ENCODE data around the gene APCDD1.

APCDD1 gene

GRCh38 chr18:10514082-10514481, 59.6 kb downstream of the APCDD1 start:
- H3K27me3 ChIP-seq (ENCODE audit: control insufficient read depth, low read length), result peaks cover 27% of the 10 kb centered on the region
- no peak overlapping the region for H3K4me3 ChIP-seq (ENCODE audit: low read length)
- H3K27ac ChIP-seq (ENCODE audit: low read depth, low read length), result no peak overlapping the region
- no peaks in the 10 kb centered on the region for H4K20me1 ChIP-seq (ENCODE audit: control insufficient read depth, insufficient read depth, low read depth, low read length)
- H3K9me3 ChIP-seq (ENCODE audit: control insufficient read depth, insufficient read depth, low read length), result no peaks in the 10 kb centered on the region
- H3K79me2 ChIP-seq (ENCODE audit: control insufficient read depth, low read length), result no peaks in the 10 kb centered on the region
- TF ChIP-seq EZH2phosphoT487 (IDR thresholded peaks at IDR 0.05; ENCODE audit: borderline replicate concordance, low read length), result no peak
- TF ChIP-seq, protein P1, sequence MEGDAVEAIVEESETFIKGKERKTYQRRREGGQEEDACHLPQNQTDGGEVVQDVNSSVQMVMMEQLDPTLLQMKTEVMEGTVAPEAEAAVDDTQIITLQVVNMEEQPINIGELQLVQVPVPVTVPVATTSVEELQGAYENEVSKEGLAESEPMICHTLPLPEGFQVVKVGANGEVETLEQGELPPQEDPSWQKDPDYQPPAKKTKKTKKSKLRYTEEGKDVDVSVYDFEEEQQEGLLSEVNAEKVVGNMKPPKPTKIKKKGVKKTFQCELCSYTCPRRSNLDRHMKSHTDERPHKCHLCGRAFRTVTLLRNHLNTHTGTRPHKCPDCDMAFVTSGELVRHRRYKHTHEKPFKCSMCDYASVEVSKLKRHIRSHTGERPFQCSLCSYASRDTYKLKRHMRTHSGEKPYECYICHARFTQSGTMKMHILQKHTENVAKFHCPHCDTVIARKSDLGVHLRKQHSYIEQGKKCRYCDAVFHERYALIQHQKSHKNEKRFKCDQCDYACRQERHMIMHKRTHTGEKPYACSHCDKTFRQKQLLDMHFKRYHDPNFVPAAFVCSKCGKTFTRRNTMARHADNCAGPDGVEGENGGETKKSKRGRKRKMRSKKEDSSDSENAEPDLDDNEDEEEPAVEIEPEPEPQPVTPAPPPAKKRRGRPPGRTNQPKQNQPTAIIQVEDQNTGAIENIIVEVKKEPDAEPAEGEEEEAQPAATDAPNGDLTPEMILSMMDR (IDR thresholded peaks at IDR 0.05; ENCODE audit: low read depth, low read length, poor library complexity, severe bottlenecking), result no peak
- H3K36me3 ChIP-seq (ENCODE audit: control insufficient read depth, low read length), result no peaks in the 10 kb centered on the region
- H3K9me2 ChIP-seq (replicated peaks; ENCODE audit: control insufficient read depth, low read length), result no peaks in the 10 kb centered on the region
- H3F3A ChIP-seq (ENCODE audit: control insufficient read depth, insufficient read depth), result no peaks in the 10 kb centered on the region
- no peak overlapping the region for H3K4me2 ChIP-seq (ENCODE audit: low read length)
- no peaks in the 10 kb centered on the region for H3K4me1 ChIP-seq (ENCODE audit: control insufficient read depth, low read length)

GRCh38 chr18:10514601-10515000, 60.2 kb downstream of the APCDD1 start:
- TF ChIP-seq, protein P1 (IDR thresholded peaks at IDR 0.05; ENCODE audit: low read depth, low read length, poor library complexity, severe bottlenecking), result no peak
- TF ChIP-seq EZH2phosphoT487 (IDR thresholded peaks at IDR 0.05; ENCODE audit: borderline replicate concordance, low read length), result no peak
- Histone ChIP-seq H3K4me2 (ENCODE audit: low read length) (no peak overlapping the region), H3K4me3 (ENCODE audit: low read length) (no peak overlapping the region), H3K27ac (ENCODE audit: low read depth, low read length) (no peak overlapping the region), H3K27me3 (ENCODE audit: control insufficient read depth, low read length) (peaks cover 31% of the 10 kb centered on the region), H3K9me3 (ENCODE audit: control insufficient read depth, insufficient read depth, low read length) (no peaks in the 10 kb centered on the region), H3K4me1 (ENCODE audit: control insufficient read depth, low read length) (peaks cover 4% of the 10 kb centered on the region), H3K79me2 (ENCODE audit: control insufficient read depth, low read length) (no peaks in the 10 kb centered on the region), H3K9me2 (replicated peaks; ENCODE audit: control insufficient read depth, low read length) (no peaks in the 10 kb centered on the region), H4K20me1 (ENCODE audit: control insufficient read depth, insufficient read depth, low read depth, low read length) (no peaks in the 10 kb centered on the region), H3F3A (ENCODE audit: control insufficient read depth, insufficient read depth) (no peaks in the 10 kb centered on the region), H3K36me3 (ENCODE audit: control insufficient read depth, low read length) (no peaks in the 10 kb centered on the region)

- Histone ChIP-seq H3K9me3 (ENCODE audit: control insufficient read depth, insufficient read depth, low read length) (no peaks in the 10 kb centered on the region), H3K27ac (ENCODE audit: low read depth, low read length) (no peak overlapping the region), H3K9me2 (replicated peaks; ENCODE audit: control insufficient read depth, low read length) (no peaks in the 10 kb centered on the region), H4K20me1 (ENCODE audit: control insufficient read depth, insufficient read depth, low read depth, low read length) (no peaks in the 10 kb centered on the region), H3F3A (ENCODE audit: control insufficient read depth, insufficient read depth) (no peaks in the 10 kb centered on the region), H3K79me2 (ENCODE audit: control insufficient read depth, low read length) (no peaks in the 10 kb centered on the region), H3K27me3 (ENCODE audit: control insufficient read depth, low read length) (peaks cover 31% of the 10 kb centered on the region), H3K4me3 (ENCODE audit: low read length) (no peak overlapping the region), H3K4me2 (ENCODE audit: low read length) (no peak overlapping the region), H3K36me3 (ENCODE audit: control insufficient read depth, low read length) (no peaks in the 10 kb centered on the region), H3K4me1 (ENCODE audit: control insufficient read depth, low read length) (peaks cover 9% of the 10 kb centered on the region)
- TF ChIP-seq, protein P1 (IDR thresholded peaks at IDR 0.05; ENCODE audit: low read depth, low read length, poor library complexity, severe bottlenecking), result no peak
- no peak for TF ChIP-seq EZH2phosphoT487 (IDR thresholded peaks at IDR 0.05; ENCODE audit: borderline replicate concordance, low read length)
These were observed 61.0 kb downstream of the APCDD1 start for GRCh38 chr18:10515456-10515855.

DNA sequence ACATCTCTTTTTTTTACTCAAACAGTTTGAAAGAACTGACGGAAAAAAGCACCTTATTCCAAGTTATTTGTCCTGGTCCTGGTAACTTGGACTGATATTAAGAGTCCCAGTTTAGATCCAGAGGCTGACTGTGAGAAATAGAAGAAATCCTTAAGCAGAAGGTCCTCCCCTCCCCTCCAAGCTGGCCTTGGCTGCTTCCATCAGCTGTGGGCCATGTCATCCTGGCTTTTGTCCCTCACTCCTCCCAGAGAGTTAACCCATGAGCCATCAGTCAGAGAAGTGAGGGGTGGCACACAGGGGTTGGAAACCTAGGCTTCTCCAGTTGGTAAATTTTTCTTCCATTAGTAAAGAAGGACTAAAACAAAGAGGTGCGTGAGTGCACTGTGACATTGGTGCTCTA, 61.6 kb downstream of the APCDD1 start:
- H3K36me3 ChIP-seq (ENCODE audit: control insufficient read depth, low read length), result no peaks in the 10 kb centered on the region
- H3F3A ChIP-seq (ENCODE audit: control insufficient read depth, insufficient read depth), result no peaks in the 10 kb centered on the region
- no peaks in the 10 kb centered on the region for H4K20me1 ChIP-seq (ENCODE audit: control insufficient read depth, insufficient read depth, low read depth, low read length)
- H3K4me1 ChIP-seq (ENCODE audit: control insufficient read depth, low read length), result peaks cover 9% of the 10 kb centered on the region
- no peak overlapping the region for H3K4me2 ChIP-seq (ENCODE audit: low read length)
- H3K27ac ChIP-seq (ENCODE audit: low read depth, low read length), result no peak overlapping the region
- no peaks in the 10 kb centered on the region for H3K9me3 ChIP-seq (ENCODE audit: control insufficient read depth, insufficient read depth, low read length)
- peaks cover 31% of the 10 kb centered on the region for H3K27me3 ChIP-seq (ENCODE audit: control insufficient read depth, low read length)
- no peaks in the 10 kb centered on the region for H3K79me2 ChIP-seq (ENCODE audit: control insufficient read depth, low read length)
- H3K4me3 ChIP-seq (ENCODE audit: low read length), result no peak overlapping the region
- no peaks in the 10 kb centered on the region for H3K9me2 ChIP-seq (replicated peaks; ENCODE audit: control insufficient read depth, low read length)
- TF ChIP-seq, protein P1 (IDR thresholded peaks at IDR 0.05; ENCODE audit: low read depth, low read length, poor library complexity, severe bottlenecking), result no peak
- no peak for TF ChIP-seq EZH2phosphoT487 (IDR thresholded peaks at IDR 0.05; ENCODE audit: borderline replicate concordance, low read length)
